GM19023 (cell line): Measurements from ENCODE around the gene IGFBPL1.

Source experiments
- ATAC-seq: cut with Tn5 transposase; IDR thresholded peaks from one replicate; pipeline ENCODE4 v1.9.1; 2021; ENCODE audit warnings: mild to moderate bottlenecking, moderate library complexity; ENCODE audit not compliant: unreplicated experiment

IGFBPL1 gene, protein sequence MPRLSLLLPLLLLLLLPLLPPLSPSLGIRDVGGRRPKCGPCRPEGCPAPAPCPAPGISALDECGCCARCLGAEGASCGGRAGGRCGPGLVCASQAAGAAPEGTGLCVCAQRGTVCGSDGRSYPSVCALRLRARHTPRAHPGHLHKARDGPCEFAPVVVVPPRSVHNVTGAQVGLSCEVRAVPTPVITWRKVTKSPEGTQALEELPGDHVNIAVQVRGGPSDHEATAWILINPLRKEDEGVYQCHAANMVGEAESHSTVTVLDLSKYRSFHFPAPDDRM

DNA sequence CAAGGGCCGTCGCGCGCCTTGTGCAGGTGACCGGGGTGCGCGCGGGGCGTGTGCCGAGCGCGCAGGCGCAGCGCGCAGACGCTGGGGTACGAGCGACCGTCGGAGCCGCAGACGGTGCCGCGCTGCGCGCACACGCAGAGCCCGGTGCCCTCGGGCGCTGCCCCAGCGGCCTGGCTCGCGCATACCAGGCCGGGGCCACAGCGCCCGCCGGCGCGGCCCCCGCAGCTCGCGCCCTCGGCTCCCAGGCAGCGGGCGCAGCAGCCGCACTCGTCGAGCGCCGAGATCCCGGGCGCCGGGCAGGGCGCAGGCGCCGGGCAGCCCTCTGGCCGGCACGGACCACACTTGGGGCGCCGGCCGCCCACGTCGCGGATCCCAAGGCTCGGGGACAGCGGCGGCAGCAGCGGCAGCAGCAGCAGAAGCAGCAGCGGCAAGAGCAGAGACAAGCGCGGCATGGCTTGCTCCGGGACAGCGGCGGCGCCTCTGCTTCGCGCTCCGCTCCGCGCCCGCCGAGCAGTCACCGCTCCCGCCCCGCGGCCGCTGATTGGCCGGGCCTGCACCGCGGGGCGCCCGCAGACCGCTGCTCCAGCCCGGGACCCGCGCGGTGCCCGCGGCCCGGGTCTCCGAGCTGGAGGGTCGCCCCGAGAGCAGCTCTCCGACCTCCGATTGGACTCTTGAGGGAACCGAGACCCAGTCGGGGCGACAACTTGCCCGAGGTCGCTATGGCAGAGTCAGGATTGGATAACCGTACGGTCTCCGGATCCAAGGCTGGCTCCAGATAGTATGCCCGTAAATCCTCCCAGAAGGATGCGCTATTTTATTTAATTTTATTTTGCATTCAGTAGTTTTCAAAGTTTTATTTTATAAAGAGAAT, at the start of gene IGFBPL1:
Gene IGFBPL1 (minus strand): TSS at position 482 of the 871 bp plus-strand sequence. CDS start 30 bp downstream, at position 452.
- ATAC-seq, result peak; percentile 67

DNA sequence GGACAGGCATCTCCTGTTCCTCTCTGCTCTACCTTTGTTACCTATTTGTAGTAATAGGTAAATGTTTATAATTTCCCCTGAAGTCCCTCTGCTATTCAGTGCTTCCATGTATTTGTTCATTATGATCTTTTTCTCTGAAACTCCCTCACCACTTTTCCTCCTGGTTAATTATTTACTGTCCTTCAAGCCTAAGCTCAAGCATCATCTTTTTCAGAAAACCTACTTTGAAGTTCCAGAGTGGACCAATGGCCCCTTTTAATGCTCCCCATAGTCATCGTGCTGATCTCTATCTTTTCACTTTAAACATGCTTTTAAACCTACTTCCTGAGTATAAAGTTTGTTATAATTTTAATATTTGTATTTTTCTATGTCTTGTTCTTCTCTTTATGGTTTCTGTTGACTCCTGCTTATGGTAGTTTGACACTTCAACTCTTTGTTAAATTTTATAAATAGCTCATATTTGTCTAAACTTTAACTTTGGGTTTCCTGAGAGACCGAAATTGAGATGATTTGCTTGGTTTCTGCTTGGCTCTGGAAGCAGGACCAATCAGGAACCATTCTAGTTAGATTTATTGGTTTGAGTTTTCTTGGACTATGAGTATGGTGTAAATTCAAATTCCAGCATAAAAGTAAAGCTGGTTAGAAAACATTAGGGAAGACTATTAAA, 48.5 kb upstream of the IGFBPL1 start:
- peak; percentile 54 for ATAC-seq

DNA sequence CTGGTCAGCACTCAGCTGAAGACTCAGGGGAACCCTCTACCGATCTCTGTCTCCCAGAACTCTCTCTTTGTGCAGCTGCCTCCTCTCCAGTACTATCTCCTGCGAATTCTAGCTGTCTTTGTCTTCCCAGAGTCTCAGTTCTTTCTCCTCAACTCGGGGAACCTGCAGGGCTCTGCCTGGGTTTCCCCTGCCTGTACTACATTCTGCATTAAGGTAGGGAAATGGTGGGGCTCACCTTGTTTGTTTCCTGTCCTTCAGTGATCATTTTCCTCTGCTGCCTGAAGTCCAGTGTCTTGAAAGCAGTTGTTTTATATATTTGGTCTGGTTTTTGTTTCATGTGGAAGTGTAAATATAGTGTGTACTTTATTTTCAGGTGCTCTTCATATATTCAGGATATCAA, 43.1 kb upstream of the IGFBPL1 start:
- ATAC-seq, result no peak

DNA sequence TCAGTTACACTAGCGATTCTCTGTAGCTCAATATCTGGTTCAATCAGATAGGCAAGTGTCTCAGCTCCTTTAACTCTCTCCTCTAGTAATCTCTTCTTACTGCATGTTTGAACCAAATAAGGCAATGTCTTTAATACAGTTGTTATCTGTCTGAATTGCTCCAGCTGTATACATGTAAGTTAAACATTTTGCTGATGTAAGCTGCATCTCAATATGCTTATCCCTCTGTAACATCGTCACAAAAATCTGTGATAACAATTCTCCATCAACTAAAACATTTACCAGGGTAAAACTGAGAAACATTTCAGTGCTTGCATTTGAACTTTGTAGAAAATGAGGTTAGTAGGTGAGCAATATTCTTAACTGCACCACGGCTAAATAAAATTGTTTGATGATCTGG, 29.6 kb upstream of the IGFBPL1 start:
- no peak for ATAC-seq

DNA sequence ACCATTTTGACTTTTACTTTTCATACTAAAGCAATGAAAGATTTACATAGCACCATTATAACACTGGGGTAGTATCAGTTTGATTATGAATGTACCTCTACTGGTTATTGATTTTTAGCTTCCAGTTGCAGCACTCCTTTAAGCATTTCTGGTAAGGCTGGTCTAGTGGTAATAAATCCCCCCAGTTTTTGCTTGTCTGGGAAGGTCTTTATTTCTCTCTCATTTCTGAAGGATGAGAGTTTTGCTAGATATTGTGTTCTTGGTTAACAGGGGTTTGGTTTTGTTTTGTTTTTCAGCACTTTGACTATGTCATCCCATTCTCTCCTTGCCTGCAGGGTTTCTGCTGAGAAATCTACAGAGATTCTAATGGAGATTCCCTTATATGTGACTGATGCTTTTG, 26.9 kb upstream of the IGFBPL1 start:
- no peak for ATAC-seq

DNA sequence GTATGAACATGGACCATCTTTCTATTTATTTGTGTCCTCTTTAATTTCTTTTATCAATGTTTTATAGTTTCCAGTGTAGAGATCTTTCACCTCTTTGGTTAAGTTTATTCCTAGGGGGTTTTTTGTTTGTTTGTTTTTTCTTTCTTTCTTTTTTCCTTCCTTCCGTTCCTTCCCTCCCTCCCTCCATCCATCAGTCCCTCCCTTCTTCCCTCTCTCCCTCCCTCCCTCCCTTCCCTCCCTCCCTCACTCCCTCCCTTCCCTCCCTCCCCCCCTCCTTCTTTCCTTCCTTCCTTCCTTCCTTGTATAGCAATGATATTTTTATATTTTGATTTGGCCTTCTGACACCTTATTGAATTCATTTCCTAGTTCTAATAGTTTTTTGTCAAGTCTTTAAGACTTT, 23.4 kb upstream of the IGFBPL1 start:
- ATAC-seq, result no peak

DNA sequence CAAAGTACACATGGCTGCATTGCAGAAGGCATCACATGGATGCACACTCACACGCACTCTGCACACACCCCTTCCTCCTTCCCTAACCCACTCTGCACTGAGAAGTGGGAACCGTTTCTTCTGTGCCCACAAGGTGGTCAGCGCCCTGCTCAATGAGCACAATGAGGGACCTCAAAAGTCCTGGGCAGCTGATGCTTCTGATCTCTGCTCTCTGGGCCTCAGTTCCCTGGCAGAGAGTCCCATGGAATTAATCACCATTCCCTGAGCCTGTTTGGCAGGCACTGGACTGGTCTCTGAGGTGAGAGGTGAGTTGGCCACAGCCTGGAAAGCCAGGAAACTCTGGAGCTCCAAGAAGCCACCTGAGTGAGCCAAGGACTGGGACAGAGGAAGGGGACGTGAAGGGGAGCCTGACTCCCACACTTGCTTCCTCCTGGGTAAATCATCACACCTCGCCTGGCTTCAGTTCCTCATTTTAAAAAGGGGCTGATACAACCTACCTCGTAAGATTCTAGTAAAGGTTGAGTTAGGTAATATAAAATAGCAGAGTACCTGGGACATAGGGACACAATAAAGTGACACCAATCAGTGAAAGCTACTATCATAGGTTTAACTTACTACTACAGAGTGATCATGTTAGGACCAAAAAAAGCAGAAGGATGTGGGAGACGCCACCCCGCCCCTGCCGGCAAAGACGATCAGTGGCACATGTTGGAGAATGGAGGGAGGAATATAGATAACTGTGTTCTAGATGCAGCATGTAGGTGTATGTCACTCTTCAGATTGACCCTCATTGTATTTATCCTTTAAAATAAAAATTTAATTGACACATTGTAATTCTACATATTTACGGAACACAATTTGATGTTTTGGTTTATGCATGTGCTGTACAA, 21.1 kb upstream of the IGFBPL1 start:
- peak; percentile 92 for ATAC-seq

DNA sequence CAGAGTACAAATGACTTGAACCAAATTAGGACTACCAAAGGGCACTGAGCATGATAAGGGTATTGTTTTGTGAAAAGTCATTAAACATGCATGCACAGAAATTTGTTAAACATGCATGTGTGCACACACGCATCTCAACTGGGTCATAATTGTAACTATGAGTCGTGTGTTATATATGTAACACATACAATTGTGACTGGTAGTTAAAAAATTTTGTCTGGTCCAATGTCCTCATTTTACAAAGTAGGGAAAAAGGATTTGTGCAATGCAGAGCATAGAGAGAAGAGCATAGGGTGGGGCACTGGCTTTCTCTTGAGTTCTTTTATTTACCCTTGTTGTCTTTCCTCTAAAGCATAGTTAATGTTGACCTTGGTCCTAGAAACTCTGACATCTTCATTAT, 19.3 kb upstream of the IGFBPL1 start:
- ATAC-seq, result no peak

DNA sequence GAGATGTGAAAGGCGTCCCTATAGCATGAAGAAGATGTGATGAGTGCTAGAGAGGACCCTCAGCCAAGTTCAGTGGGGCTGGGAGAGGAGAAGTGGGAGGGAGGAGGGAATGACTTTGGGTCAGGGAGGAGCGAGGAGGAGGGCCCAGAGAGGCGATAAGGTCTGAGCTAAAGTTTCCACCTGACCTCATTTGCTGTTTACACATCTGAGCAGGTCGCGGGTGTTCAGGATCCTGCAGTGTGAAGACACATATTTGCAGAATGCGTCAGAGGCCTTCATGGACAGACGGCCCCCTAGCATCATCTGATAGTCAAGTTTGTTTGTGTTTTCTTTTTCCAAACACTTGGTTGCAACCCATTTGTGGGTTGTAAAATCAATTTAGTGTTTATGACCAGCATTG, 18.9 kb upstream of the IGFBPL1 start:
- ATAC-seq, result no peak

DNA sequence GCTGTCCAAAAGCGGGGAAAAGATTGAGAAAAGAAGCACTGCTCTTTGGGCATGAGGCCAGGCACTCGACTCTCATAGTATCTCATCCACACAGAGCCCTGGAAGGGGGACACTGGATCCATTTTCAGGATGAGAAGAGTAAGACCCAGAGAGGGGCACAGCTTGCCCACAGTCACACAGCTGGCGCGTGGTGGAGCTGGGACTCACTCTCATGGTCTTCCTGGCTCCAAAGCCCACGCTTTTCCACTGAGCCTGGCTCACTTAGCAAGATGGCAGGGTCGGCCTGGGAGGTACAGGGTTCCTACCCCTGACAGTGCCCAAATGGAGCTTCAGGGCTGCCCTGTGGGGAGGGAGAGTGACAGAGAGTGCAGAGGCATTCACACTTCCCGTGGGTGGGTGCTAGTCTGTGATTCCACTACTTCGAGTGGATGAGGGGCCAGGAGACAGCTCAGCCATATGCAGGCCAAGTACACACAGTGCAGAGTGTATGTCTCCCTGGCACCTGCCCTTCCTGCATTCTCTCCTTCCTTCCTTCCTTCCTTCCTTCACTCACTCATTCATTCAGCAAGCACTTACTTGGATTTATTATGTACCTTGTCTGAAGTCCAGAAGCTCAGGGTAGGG, 18.3 kb upstream of the IGFBPL1 start:
- no peak for ATAC-seq

DNA sequence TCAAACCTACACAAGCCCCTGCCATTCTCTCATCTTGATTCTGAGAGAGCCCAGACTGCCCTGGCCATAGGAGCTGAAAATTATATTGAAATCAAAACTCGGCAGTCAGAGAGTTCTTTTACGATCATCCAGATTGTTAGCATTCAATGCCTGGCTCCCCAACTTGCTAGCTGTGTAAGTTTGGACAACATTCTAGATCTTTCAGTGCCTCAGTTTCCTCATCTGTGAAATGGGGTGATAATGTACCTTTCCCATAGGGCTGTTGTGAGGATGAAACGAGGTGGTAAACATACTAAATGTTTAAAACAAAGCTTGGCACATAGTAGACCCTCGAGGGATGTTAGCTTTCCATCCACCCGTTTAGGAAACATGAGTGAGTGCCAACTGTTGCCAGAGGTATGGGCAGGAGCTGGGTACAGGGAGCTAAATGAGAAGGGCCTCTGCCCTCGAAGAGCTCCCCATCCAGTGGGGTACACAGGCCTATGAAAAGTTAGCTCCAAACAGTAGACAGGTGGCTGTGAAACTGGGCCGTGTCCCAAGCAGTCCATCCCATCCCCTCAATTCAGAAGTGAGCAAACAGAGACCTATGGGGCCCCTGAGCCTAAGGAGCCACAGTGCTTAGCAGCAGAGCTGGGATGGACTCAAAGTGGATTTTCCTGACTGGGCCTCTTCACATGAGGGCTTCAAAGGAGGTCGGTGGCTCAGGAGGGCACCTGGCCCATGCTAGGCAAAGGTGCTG, 17.3 kb upstream of the IGFBPL1 start:
- no peak for ATAC-seq

DNA sequence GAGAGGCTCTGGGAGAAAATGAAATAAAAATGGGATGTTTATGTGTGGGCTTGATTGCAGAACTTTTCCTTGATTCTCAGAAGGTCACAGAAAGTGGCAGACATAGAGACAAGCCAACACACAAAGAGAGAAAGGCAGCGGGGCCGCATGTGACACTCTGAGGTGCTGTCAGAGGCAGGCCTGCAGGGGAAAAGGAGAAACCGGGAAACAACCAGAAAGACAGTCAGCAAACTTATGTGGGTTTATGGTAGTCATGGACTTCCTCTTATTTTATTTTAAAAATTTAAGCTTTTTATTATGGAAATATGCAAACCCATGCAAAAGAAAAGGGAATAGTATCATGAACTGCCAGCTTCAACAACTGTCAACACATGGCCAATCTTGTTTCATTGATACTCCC, 16.3 kb upstream of the IGFBPL1 start:
- ATAC-seq, result no peak

DNA sequence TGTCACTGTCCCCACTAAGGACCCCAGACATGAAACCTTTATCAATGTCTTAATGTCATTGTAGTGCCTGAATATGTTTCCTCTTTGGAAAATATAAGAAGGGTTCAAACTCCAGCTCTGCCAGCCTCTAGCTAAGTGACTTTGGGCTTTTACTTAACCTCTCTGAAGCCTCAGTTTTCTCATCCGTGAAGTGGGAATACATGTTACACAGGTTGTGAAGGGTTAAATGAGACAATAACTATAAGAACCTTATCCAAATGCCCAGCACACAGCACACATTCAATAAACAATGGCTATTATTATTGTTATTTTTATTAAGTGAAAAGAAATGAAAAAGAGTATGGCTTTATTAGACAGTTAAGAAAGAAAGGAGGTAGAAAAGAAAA, 15.7 kb upstream of the IGFBPL1 start:
- no peak for ATAC-seq

DNA sequence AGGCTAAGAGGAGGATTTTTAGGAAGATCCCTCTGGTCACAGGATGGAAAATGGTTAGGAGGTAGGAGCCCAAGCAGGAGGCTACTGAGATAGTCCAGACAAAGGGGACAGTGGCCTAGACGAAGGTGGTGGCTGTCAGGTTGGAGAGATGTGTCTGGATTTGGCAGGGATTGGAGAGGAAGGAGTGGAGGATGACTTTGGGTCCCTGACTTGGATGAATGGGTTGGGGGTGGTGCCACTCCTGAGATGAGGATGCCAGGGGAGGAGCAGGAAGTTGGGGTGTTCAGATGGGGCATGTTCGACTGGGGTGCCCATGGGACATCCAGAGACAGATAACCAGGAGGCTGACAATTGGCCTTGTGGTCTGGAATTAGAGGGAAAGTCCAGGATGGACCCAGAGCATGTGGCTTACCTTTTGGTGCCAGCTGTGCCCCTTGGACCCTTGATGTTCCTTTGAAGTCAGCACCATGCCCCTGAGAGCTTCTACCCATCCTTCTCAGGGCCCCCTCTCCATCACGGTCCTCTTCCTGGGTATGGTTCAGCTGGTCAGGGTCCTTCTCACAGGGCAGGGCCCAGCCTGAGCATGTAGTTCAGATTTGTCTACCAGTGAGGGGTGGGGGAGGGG, 15.1 kb upstream of the IGFBPL1 start:
- ATAC-seq, result no peak

DNA sequence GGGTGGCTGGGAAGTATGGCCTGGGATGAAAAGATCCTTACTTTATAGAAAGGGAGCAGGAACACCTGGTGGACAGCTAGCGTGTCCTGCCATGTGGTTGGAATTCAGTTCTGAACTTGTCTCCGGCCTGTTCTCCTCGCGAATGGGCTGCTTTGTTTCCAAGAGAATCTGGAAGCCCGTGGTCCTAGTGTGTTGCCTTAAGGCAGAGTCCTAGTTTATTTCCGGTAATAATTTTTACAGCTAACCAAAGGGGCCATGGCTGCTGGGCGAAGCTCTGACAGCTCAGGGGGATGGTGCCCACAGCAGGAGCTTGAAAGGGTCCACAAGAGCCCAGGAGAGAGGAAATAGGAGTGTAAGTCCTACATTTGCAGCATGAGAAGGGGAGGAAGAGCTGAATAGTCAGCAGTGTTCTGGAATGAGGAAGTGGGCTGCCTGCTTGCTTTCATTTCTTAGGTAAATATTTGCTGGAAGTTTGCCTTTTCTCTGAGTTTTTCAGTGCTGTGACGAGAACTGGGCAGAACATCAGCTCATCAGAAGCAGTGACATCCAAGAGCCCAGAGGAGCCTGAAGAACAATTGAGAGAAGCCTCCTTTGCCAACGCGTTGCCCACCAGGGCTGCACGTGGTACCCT, 13.1 kb upstream of the IGFBPL1 start:
- ATAC-seq, result no peak

DNA sequence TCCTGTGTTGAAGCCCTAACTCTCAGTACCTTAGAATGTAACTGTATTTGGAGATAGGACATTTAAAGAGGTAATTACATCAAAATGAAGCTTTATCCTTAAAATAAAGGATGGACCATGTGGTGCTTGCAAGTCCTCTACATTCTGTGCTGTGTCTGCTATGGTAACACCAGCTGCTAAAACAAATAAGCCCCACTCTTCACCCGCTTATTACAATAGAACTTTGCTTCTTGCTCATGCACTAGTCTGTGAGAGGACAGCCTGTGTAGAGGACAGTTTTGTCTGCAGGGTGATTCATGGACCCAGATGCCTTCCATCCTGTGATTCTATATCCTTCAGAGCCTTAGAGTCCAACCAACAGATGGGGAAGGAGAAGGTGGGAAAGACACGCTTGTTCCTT, 12.5 kb upstream of the IGFBPL1 start:
- no peak for ATAC-seq

DNA sequence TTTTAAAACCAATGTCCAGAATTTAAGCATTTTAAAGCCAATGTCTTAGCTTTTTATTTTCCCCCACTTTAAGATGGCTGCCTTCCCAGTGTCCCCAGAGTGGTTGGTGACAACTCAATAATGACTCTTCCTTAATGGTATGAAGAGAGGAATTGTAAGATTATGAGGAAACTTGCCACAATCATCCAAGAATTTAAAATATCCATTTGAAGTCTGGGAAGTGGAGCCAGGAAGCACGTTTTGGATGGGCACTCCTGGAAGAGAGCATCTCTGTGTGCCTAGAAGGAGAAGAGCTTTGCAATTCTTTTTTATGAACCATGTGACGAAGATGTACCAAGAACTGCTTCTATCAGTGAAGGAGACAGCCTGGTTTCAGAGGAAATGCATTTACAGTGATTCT, 11.3 kb upstream of the IGFBPL1 start:
- no peak for ATAC-seq

DNA sequence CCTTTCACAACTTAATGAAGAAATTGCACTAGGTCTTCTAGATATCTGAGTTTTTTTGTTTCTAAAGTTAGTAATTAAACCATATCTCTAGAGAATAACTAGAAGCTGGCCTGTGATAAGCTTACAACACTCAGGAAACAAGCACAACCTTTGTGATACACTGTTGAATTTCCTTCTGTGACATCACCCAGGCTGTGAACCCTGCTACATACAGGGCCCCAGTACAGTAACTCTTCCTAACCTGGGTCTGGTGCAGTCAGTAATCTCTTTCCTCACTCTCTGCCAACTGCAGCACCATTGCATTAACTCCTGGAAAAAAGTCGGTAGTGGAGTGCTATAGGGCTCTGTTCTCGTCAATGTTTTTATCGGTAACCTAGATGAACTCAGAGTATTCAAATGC, 10.6 kb upstream of the IGFBPL1 start:
- no peak for ATAC-seq

DNA sequence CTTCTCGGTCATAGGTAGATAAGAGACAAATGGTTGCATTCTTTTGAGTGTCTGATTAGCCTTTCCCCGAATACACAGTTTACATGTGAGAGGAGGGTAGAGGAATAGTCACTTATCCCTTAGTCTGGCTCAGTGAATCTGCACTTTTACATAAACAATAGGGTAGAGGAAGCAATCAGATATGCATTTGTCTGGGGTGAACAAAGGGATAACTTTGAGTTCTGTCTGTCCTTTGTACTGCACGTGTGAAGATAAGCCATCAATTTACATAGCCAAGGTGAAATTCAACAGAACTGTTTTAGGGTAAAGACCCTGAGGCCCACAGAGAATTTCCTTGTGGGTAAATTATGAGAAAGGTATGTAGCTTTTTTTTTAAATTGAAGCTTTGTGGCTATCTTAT, 10.1 kb upstream of the IGFBPL1 start:
- ATAC-seq, result no peak
